ENCODE data around the gene AFAP1.

The AFAP1 gene

DNA sequence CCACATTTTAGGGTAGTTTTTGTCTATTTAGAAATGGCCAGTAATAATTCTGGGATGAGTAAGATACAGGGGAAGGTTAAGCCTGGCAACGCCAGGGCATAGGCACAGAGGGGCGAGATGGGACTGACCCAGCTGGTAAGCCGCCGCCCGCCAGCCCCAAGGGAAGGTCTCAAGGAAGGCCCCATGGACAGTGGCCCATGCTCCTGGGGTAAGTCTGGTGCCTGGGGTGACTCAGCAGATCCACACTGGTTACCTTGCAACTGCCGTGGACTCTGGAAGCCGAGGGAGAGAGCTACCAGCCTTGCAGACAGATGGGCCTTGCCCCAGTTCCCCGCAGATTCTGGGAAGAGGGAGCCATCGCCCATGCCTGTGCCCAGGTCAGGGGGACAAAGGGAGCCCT lies 179.4 kb downstream of the AFAP1 start:
- DNase-seq (ENCODE audit: low read depth in 3 of 3, low spot score in 1 of 3), result no peak

DNA sequence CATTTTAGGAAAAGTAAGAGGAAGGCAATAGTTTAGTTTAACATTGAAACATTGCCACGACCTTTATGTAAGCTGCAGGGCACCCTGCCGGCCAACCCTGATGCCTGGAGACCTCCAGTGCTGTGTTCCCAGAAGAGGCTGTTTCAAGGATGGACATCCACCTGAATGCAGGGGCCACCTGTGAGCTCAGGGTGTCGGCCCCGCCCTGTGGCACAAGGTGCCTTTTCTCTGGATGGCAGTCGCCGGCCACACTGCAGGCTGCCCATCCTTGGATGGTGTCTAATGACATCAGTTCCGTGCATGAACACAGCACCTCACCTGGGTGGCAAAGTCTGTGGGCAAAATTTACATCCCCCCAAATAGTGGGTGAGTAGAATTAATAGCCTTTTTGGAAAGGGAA lies 180.0 kb downstream of the AFAP1 start:
- DNase-seq (ENCODE audit: low read depth in 3 of 3, low spot score in 1 of 3), result no peak

DNA sequence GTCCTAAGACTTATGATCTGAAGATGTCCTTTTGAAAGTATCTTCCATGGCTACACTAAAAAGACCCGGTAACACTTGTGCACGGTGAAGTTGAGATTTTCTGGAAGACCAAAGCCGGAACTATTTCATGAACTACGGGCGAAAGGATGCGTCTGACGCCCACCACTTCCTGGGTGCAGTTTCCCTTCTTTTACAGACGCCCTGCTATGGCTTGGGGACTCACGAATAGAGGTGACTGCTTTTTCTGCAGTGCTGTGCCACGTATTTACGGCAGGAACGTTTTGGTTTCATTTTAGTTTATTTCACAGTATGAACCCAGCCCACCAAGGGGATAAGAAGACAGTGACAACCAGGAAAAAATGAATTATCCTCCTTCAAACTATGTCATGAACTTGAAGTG lies 180.4 kb downstream of the AFAP1 start:
- DNase-seq (ENCODE audit: low read depth in 3 of 3, low spot score in 1 of 3), result peak; percentile 20 to 41 (median 27)

DNA sequence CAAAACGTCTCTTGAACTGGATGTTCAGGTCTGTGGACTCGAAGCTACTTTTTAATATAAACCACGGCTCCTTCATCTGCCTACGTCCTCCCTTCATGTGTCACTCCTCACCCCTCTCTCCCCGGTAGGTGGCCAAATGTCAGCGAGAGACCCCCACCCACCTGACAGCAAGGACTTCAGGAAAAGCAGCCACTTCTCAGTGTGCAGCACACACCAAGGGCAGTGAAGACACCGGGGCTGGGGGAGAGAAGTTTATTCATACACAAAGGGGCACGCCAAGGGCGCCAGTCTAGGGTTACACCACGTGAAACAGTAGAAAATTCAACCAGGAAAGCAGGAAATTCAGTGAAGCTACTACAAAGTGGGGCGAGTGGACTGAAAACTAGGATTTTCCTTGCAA lies 181.2 kb downstream of the AFAP1 start:
- DNase-seq (ENCODE audit: low read depth in 3 of 3, low spot score in 1 of 3), result no peak

DNA sequence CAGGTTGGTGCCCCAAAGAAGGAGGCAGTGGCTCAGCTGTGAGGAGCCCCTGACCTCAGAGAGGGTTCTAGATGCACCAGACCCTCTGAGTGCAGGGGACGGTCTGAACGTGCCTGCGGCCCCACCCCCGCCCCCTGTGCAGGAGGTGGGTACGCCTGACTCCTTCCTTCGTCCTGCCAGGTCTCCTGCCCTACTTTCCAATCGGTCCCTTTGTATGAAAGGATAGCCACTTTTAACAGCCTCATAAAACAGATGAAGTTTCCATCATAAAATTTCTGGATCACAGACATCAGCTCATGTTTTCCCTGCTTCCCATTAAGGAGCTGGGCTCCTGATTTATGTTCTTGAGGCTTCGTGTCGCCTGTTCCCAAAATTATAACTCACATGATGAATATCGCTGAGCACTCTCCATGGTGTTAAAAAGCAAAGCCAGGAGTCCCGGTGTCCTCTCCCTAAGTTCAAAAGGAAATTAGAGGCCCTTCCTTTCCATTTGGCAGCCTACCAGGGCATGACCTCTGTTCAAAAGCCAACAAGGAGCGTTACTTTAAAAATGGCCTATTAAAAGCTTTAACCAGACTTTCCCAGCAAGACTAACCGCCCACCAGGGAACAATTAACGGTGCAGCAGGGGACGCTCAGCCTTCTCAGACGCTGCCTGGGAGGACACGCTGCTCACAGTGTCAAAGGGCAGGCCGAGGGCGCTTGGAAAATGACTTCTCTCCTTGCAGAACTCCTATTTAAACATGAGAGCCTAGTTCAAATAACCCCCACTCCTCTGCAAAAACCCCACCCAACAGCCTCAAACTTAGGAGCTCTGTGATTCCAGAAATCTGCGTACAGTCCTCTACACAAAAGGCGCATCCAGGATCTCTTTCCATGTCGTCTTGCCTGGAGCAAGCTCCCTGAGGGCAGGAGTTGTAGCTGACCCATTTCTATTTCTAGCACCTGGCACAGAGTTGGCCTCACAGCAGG lies 181.9 kb downstream of the AFAP1 start:
- no peak for DNase-seq (ENCODE audit: low read depth in 3 of 3, low spot score in 1 of 3)

DNA sequence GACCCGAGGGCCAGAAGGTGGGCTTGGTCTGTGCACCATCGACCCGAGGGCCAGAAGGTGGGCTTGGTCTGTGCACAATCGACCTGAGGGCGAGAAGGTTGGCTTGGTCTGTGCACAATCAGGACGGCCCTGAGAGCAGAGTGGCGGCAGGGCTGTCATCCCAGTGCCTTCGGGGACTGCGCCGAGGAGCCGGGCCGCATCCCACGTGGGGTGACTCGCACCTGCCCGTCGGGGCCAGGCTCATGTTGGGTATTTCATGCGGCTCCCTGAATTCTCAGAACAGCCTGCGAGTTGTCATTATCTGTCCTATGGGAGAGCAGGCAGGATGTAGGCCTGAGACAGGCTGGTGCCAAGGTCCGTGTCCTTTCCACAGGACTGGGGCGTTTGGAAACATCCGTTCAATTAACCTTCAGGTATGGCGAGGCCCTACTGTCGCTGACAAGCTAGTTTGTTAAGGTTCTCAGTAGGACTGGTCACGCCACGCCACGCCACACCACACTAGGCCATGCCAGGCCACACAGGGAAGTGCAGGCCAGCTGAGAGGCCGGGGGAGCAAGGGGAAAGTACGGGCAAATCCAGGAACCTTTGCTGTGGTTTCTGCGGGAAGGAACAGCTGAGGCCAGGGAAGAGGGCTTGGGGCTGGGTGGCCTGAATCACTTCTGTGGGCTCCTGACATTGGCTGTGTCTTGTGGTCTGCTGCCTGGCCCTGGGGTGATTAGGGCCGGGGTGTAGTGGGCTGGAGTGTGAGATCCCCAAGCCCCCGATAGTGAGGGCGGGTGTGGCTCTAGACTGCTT lies 182.9 kb downstream of the AFAP1 start:
- no peak for DNase-seq (ENCODE audit: low read depth in 3 of 3, low spot score in 1 of 3)

DNA sequence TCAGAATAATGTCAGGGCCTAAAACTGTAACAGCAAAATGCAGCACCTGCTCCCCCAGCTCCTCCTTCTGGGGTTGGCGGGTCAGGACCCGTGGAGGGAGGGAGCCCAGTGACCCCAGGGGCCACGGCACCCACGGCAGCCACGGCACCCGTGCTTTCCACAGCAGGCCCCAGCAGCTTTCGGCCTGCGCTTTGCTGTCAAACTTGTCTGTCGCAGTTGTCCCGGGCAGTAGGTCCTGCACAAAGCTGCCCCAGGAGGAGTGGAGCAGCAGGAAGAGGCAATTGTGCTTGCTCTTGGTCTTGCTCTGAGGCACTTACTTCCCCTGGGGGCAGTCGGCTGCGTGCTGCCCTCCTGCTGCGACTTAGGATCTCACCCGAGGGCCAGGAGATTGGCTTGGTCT lies 183.6 kb downstream of the AFAP1 start:
- no peak for DNase-seq (ENCODE audit: low read depth in 3 of 3, low spot score in 1 of 3)

DNA sequence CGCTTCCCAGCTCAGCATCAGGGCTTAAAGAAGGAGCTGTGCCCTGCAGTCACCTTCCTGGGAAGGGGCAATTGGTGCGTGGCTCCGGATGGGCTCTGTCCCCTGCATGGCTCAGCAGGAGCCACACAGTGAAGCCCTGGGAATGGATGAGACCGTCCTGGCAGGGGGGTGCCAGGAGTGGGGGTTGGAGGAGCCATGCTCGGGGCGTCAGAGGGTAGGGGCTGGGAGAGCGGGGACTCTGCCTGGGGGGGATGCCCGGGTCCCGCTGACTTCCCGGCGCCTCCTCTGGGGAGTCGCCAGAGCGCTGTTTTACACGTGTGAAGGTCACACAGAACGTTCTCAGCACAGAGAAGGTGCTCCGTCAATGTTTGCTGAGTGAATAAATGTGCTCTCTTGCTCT lies 184.1 kb downstream of the AFAP1 start:
- no peak for DNase-seq (ENCODE audit: low read depth in 3 of 3, low spot score in 1 of 3)

DNA sequence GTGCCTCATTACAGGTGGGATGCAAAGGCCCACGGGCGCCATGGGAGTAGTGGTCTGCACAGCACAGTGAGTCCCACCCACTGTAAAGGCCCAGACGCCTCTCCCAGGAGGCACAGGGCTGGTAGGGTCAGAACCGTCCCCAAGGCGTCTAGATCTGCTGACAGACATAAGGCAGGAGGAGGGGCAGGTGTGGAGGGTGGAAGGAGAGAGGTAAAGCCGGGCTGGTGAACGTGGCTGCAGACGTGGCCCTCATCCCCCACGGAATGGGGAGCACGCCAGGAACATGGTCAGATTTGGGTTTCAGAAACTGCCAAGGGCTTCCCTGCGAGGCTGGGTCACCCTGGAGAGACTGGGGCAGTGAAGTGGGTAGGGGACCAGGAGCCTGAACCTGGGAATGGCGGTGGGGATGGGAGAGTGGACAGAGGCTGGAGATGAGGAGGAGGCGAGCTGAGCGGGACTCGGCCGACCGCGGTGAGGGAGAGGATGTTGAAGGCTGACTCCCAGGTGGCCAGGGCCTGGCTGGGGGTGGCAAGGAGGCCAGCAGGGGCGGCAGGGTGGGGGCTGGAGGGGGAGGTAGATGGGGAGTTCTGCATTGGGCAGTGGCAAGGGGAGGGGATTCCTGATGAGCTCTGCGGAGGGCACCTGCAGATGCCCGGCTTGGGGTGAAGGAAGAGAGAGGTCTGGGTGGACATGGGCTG lies 184.9 kb downstream of the AFAP1 start:
- no peak for DNase-seq (ENCODE audit: low read depth in 3 of 3, low spot score in 1 of 3)

DNA sequence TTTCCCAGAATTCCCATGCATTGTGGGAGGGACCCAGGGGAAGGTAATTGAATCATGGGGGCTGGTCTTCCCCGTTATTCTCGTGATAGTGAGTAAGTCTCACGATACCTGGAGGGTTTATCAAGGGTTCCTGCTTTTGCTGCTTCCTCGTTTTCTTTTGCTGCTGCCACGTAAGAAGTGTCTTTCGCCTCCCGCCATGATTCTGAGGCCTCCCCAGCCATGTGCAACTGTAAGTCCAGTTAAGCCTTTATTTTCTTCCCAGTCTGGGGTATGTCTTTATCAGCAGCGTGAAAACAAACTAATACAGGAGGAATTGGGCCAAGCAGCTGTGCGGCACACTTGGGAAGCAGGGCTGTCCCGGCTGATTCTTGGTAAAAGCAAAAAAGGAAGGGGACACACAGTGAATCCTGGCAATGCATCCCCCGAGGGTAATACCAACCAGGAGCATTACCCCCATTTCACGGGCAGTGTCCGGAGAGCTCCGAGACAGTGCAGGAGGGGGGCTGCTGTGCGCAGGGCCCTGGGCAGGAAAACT lies 185.7 kb downstream of the AFAP1 start:
- no peak for DNase-seq (ENCODE audit: low read depth in 3 of 3, low spot score in 1 of 3)

DNA sequence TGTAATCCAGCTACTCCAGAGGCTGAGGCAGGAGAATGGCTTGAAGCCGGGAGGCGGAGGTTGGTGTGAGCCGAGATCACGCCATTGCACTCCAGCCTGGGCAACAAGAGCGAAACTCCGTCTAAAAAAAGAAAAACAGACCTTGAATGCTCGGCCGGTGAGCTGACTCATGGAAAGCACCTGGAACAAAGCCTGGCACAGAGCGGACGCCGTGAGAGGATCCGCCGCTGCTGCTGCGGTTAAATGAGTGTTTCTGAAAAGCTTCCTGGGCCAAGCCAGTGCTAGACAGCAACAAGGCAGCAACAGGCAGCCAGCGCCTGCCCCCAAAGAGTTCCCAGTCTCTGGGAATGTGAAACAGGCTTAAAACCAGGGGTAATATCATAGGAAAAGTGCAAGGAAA lies 186.4 kb downstream of the AFAP1 start:
- no peak for DNase-seq (ENCODE audit: low read depth in 3 of 3, low spot score in 1 of 3)

DNA sequence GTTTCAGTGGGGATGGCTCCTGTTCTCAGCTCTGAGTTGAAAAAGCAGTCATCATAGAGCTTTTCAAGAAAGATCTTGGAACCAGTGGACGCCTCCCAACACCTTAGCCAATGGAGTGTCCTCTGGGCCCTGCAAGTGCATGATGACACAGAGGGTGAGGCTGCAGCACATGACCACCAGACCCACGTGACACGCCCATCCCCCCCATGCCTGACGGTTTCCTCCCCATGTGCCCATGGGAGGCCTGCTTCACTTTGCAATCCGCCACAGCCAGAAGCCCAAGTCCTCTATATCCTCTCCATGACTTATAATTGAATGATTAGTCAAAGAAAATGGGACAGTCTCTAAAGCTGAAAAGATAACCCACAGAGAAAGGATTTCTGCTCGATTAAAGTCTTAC lies 187.0 kb downstream of the AFAP1 start:
- no peak for DNase-seq (ENCODE audit: low read depth in 3 of 3, low spot score in 1 of 3)

DNA sequence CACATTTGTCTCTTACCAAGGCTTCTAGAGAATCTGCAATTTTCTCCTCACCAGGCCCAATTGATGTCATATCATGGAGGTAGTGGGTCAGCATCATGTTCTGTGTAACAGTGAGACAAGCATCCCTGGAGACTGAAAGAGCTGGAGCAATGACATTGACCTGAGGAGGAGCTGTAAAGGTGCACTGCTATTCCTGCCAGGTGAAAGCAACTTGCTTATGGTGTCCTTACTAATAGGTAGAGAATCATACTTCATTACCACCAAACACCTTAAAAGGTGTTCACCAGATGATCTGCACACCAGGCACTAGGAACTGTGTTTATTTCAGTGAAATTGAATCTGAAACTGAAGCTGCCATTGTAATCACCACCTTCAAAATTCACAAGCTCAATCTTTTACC lies 188.7 kb downstream of the AFAP1 start:
- no peak for DNase-seq (ENCODE audit: low read depth in 3 of 3, low spot score in 1 of 3)

DNA sequence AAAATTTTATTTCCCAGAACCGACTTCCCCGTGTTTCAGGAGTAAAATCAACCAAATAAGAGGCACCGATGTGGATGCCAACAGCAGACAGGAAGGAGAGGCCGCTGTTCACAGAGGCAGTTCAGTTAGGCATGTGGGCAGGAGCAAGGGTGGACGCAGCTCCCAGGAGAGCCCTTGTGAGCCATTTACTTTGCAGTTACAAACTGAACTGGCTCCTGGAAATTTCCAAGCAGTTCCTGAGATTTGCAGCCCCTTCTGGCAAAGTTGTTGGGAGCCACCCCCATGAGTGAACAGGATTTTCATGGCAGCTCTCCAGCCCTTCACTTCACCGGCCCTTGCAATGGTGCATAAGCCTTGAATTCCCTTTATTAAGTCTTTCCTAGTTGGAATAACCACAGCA lies 189.1 kb downstream of the AFAP1 start:
- DNase-seq (ENCODE audit: low read depth in 3 of 3, low spot score in 1 of 3), result no peak

DNA sequence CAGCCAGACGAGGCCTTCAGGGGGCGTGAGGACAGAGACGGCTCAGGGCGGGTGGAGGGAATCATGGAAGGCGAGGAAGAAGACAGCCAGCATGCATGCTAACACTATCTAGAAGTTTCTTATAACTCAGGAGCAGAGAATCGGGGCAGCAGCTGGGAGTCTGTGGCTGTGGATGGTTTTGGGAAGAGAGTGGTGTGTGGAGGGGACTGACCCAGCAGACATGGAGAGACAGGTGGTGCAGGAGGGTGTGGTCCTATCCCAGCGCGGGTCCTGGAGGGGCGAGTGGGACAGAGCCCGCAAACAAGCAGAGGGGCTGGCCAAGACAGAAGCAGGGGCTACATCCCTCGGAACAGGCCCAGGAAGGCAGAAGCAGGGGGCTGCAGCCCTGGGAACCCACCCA lies 192.1 kb downstream of the AFAP1 start:
- no peak for DNase-seq (ENCODE audit: low read depth in 3 of 3, low spot score in 1 of 3)

DNA sequence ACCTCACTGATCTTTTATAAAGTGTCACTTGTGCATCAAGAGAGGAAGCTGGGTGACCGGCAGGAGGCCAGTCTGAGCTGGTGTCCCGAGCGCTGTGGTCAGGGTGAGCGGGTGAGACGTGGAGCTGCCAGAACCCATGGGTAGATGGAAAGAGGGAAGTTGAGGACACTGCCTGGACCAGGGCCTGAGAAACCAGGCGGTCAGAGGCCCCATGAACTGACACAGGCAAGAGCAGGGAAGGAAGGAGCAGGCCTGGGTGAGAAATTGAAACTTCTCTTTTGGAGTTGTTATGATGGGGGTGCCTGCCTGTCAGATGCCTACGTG lies 192.6 kb downstream of the AFAP1 start:
- no peak for DNase-seq (ENCODE audit: low read depth in 3 of 3, low spot score in 1 of 3)

DNA sequence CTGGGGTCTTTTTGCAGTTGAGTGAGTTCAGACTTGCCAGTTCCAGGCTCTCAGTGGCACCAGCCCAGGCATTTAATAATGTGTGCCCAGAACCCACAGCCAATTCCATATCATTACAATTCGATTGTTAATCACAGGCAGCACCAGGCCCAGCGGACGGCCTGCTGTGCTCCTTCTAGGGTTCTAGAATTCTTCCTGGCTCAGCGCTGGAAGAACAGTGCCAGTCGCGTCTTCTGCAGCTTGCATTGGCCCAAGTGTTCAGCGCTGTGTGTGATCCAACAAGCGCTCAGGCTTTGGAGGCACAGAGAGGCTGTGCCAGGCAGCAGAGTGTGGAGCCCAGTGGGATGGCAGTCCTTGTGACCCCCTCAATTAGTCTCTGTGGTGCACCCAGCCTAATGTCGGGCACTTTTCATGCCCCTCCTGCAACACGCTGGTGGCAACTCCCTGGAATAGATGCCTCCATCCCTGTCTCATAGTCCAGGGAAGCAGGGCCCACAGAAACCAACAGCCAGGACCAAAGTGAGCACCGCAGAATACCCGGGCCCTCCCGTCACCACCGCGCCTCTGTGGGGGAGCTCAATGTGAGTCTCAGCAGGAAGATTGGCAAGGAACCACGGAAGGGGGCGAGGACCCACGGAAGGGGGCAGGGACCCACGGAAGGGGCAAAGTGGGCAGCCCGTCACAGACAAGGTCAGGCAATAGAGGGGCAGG lies 193.2 kb downstream of the AFAP1 start:
- no peak for DNase-seq (ENCODE audit: low read depth in 3 of 3, low spot score in 1 of 3)

DNA sequence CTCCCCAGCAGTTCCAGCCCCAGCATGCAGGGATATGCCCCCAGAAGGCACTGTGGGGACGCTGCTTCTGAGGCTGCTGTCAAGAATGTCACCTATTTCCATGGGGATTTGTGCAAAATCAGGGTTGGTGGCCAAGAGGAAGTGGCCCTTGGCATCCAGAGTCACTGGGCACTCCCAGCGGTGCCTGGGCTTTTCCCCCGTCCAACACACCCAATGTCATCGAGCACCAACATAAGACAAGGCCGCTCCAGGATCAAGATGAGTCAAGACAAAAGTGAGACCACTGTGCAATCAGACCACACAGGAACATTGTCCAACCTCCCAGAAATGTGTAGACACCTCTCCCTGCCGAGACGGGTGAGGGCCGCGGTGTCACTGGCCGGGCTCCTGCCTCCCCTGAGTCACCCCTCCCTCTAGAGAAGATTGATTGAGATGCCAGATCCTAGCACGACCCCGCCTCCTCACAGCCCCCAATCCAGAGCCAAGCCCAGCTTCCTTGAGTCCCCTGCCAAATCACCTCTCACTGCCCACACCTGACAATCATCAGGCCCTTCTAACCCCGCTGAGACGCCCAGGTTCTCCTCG lies 194.3 kb downstream of the AFAP1 start:
- no peak for DNase-seq (ENCODE audit: low read depth in 3 of 3, low spot score in 1 of 3)

DNA sequence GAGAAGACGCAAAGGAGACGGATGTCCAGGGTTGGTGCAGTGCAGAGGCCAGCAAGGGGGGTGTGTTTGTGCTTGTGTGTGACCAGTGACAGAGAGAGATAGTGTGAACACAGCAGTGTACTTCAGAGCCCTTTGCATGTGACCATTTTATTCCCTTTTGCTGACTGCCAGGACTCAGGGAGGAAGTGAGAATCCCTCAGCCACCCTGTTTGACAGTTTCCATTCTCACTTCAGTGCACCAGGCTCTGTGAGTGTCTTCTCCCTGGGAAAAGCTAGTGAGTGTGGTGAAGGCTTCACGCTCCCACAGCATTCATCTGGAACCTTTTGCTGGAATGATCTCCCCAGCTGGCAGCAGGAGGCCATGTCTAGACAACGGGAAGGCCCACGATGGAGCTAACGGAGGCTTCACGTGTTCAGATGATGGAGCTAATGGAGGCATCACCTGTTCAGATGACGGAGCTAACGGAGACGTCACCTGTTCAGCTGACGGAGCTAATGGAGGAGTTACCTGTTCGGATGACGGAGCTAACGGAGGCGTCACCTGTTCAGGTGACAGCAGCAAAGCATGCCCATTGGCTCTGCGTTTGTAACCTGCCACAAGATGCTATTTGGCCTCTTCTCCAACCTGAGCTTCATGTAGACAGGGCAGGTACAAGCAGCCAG lies 195.4 kb downstream of the AFAP1 start:
- DNase-seq (ENCODE audit: low read depth in 3 of 3, low spot score in 1 of 3), result no peak

DNA sequence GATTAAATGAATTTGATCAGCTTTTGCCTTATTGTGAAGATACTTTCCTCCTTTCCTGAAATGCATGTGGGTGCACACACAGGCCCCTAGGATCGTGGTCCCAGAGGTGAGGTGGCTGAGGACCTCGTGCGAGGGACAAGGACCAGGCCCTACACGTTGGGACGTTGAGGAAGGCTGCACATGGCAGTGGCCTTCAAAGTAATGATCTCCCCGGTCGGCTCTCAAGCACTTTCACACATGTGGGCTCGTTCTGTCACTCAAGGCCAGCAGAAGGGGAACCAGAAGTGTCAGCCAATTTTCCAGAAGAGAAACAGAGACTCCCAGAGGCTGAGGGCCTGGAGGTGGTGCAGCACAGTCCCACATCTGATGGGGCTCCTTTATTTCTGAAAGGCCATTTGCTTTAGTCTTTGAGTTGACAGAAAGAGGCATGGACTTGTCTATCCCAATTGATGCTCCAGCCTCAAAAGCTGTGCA lies 196.8 kb downstream of the AFAP1 start:
- no peak for DNase-seq (ENCODE audit: low read depth in 3 of 3, low spot score in 1 of 3)
